ENCODE data around the gene ATF4.

Gene ATF4

DNA sequence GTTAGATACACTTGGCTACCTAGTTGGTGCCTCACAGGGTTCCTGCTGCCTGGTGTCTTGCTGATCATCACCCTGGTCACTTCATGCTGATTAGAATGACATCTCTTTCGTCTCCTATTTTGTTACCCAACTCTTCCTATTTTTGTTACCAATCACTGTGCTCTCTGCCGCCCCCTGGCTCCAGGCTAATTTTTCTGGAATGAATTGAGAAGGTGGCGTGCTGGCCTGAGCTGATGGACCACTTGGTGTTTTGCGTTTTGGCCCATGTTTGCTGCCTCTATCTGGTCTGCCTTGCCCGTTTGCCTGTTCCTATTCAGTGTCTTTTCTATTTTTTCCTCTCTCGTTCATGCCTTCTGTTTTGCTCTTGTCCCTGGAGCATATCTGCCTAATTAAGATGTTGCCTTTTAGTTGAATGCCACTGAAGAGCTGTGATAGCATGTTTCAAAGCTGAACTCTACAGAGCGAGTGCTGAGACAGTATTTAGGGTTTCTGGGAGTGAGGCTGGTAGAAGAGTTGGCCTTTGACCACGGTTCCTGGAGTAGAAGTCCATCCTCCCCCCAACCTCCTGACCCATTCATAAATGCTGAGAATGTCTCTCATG, 5.9 kb upstream of the ATF4 start:
- POLR2A ChIA-PET (ENCODE audit: low non-redundant PET) = no interaction called here
- TF ChIP-seq, protein P1, sequence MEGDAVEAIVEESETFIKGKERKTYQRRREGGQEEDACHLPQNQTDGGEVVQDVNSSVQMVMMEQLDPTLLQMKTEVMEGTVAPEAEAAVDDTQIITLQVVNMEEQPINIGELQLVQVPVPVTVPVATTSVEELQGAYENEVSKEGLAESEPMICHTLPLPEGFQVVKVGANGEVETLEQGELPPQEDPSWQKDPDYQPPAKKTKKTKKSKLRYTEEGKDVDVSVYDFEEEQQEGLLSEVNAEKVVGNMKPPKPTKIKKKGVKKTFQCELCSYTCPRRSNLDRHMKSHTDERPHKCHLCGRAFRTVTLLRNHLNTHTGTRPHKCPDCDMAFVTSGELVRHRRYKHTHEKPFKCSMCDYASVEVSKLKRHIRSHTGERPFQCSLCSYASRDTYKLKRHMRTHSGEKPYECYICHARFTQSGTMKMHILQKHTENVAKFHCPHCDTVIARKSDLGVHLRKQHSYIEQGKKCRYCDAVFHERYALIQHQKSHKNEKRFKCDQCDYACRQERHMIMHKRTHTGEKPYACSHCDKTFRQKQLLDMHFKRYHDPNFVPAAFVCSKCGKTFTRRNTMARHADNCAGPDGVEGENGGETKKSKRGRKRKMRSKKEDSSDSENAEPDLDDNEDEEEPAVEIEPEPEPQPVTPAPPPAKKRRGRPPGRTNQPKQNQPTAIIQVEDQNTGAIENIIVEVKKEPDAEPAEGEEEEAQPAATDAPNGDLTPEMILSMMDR (conservative IDR thresholded peaks at IDR 0.05; ENCODE audit: low read depth) = peak; percentile 71
- CTCF ChIA-PET = interaction anchor here (0.6 to 1.1 kb wide), 4 partner anchors 10 to 172 kb away, joined by 3 read pairs; partner anchors contain the start of gene MIEF1
- no peak for DNase-seq (ENCODE audit: low spot score)
- H3K27ac ChIP-seq = peak overlapping the region; percentile 23; the same call in 1 of the 2 replicates

DNA sequence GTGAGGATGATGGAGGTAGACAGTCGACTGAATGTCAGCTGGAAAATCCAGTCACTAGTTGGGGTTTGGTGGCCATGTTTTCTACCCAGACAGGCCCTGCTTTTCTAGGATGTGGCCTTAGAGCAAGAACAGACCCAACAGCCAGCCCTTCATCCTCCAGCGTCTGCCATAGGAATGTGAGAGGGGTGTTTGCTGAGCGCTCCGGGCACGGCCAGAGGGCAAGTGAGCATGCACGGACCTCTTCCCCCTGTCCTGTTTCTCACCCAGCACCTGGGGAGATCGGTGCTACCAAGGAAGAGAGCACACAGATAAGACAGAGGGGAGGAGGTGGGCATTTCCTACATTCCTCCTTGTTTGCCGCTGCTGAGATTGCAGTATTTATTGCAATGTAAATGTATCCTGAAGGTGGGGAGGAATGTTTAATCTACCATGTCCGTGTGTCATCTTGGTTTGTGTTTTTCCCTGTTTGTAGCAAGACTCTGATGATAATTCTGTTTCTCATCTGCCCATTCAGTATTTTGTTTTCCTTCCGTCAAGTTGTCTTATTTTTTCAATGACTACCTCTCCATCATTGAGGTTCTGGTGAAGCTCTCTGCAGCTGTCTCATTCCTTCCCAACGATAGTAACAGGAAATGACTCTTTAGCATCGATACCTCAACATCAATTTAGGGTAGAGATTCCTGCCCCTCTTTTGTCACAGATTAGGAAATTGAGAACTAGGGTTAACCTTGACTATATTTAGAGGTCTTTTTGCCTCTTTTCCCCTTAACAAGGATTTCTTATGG, 4.9 kb upstream of the ATF4 start:
- H3K27ac ChIP-seq = no peak overlapping the region
- no peak for DNase-seq (ENCODE audit: low spot score)
- ChIA-PET CTCF (interaction anchor here (0.6 kb wide), 1 partner anchor 12 kb away, joined by 3 read pairs; no protein-coding TSS in a partner anchor), POLR2A (ENCODE audit: low non-redundant PET) (no interaction called here)
- TF ChIP-seq, protein P1 (conservative IDR thresholded peaks at IDR 0.05; ENCODE audit: low read depth) = no peak

DNA sequence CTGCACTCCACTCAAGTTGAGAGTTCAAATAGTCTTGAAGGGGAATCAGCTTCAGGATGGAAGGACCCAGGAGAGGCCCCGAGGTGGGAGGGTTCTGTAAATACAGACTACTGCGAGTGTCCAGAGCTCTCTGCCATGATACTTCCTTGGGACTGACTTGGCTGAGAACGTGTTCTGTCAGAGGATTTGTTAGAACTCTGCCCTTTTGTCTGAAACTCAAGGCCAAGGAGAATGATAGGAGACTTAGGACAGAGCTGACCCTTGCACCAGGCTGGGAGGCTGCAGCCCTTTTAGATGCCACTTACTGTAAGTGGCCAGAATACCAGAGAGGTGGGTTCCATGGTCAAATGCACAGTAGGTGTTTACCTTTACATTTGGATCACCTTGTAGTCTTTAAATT, 2.9 kb upstream of the ATF4 start:
- peak overlapping the region; percentile 10; the same call in 1 of the 2 replicates for H3K27ac ChIP-seq
- CTCF ChIA-PET = interaction anchor here (0.5 kb wide), 1 partner anchor 21 kb away, joined by 3 read pairs; no protein-coding TSS in a partner anchor

DNA sequence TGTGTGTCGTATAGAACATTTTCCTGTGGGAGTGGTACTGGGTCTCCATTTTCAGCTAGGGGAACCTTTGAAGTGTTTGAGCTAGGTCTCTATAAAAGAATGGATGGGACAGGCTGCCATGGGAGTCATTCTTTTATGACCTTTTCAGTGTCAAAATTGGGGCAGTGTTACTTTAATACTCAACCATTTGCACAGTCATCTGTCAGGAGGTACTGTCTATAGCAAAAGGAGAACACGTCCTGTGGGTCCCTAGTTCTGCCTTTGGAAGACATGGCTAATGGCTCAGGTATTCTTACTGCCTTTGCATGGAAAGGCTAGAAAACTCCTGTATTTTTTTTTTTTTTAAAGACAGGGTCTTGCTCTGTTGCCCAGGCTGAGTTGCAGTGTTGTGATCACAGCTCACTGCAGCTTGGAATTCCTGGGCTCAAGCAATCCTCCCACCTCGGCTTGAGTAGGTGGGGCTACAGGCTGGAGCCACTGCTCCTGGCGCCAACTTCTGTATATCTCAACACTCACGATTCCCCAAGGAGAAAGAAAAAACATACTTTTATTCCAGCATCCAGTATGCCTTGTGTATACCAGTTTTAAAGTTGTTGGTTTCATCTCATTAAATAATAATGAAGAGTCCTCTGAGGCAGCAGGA, 2.1 kb upstream of the ATF4 start:
- CTCF ChIA-PET = no interaction called here
- no peak for DNase-seq (ENCODE audit: low spot score)
- POLR2A ChIA-PET (ENCODE audit: low non-redundant PET) = interaction anchor here (0.6 kb wide), 1 partner anchor 20 kb away, joined by 5 read pairs; no protein-coding TSS in a partner anchor
- TF ChIP-seq, protein P1 (conservative IDR thresholded peaks at IDR 0.05; ENCODE audit: low read depth) = no peak
- H3K27ac ChIP-seq = peak overlapping the region; percentile 98

More for the DNA sequence above, 2.9 kb upstream of the ATF4 start:
- POLR2A ChIA-PET (ENCODE audit: low non-redundant PET) = interaction anchor here (0.6 kb wide), 1 partner anchor 20 kb away, joined by 5 read pairs; no protein-coding TSS in a partner anchor
- DNase-seq (ENCODE audit: low spot score) = no peak
- TF ChIP-seq, protein P1 (conservative IDR thresholded peaks at IDR 0.05; ENCODE audit: low read depth) = no peak

DNA sequence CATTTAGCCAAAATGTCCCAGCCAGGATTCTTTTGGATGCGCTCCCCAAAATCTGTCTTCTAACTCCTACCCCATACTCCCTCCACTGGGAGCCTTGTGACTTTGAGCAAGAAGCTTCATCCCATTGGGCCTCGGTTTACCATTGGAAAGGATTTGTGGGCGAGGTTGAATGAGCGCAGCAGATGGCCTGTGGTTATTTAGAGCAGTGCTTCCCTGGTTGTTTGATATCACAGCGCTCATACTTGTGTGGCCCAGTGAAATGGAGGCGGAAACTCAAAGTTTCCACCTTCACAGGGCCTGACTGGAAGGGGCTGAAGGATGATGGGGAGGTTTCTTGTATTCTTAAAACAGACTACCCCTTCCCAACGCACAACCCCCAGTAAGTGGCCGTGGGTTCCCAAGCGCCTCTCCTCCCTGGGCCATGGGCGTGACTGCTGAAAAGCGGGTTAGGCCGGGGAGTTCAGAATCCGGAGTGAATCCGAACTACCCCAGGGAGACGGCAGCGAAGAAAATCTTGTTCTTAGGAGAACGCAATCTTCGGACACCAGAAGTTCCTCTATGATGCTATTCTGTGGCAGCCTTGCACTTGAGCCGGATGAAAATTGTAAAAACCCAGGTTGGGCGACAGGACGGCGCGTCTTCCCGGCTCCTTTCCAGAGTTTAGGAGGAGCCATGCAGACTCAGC, 1.2 kb upstream of the ATF4 start:
- TF ChIP-seq, protein P1 (conservative IDR thresholded peaks at IDR 0.05; ENCODE audit: low read depth) = no peak
- CTCF ChIA-PET = interaction anchor here (0.6 kb wide), 1 partner anchor 10 kb away, joined by 3 read pairs; no protein-coding TSS in a partner anchor
- POLR2A ChIA-PET (ENCODE audit: low non-redundant PET) = interaction anchor here (0.6 to 1.0 kb wide), 3 partner anchors 17 to 205 kb away, joined by 3 to 4 read pairs (median 3); partner anchors contain the start of gene MIEF1

More for the DNA sequence above, 1.2 kb upstream of the ATF4 start:
- peak; percentile 28 for DNase-seq (ENCODE audit: low spot score)
- peak overlapping the region; percentile 98 for H3K27ac ChIP-seq
